HG03439 (cell line): ENCODE measurements around the gene ABCG1.

ENCODE experiments used
- ATAC-seq: cut with Tn5 transposase; IDR thresholded peaks from one replicate; pipeline ENCODE4 v1.9.1; 2021; ENCODE audit warnings: mild to moderate bottlenecking, moderate library complexity; ENCODE audit not compliant: unreplicated experiment

The ABCG1 gene

GRCh38 chr21:42250422-42251403 lies 31.8 kb downstream of the ABCG1 start:
- ATAC-seq: no peak

GRCh38 chr21:42251654-42252324 lies 32.8 kb downstream of the ABCG1 start:
- ATAC-seq: no peak

GRCh38 chr21:42252325-42252654 lies 33.4 kb downstream of the ABCG1 start:
- no peak for ATAC-seq

- ATAC-seq: no peak
These were observed 33.9 kb downstream of the ABCG1 start for GRCh38 chr21:42252778-42253340.

- no peak for ATAC-seq
These were observed 34.5 kb downstream of the ABCG1 start for GRCh38 chr21:42253466-42253865.

GRCh38 chr21:42254083-42254482 lies 35.1 kb downstream of the ABCG1 start:
- ATAC-seq: no peak

GRCh38 chr21:42254651-42255601 lies 36.0 kb downstream of the ABCG1 start:
- no peak for ATAC-seq

GRCh38 chr21:42255825-42256224 lies 36.9 kb downstream of the ABCG1 start:
- ATAC-seq: no peak

GRCh38 chr21:42256316-42256715 lies 37.4 kb downstream of the ABCG1 start:
- no peak for ATAC-seq

GRCh38 chr21:42257091-42257765 lies 38.3 kb downstream of the ABCG1 start:
- no peak for ATAC-seq

- no peak for ATAC-seq
These were observed 39.4 kb downstream of the ABCG1 start for GRCh38 chr21:42258150-42258884.

GRCh38 chr21:42258885-42259407 lies 40.0 kb downstream of the ABCG1 start:
- no peak for ATAC-seq

GRCh38 chr21:42260121-42260520 lies 41.2 kb downstream of the ABCG1 start:
- ATAC-seq: no peak

- ATAC-seq: no peak
These were observed 42.9 kb downstream of the ABCG1 start for GRCh38 chr21:42261829-42262200.

GRCh38 chr21:42262831-42263231 lies 43.9 kb downstream of the ABCG1 start:
- no peak for ATAC-seq

GRCh38 chr21:42263591-42264131 lies 44.7 kb downstream of the ABCG1 start:
- no peak for ATAC-seq

- ATAC-seq: no peak
These were observed 45.6 kb downstream of the ABCG1 start for GRCh38 chr21:42264245-42265195.
